Measurements from ENCODE around the gene LIX1L. TPM values are rescaled to one million over a fixed set of nuclear protein-coding genes. Genes with fewer than 3 reads are reported as not detected.

Gene LIX1L
- polyA plus RNA-seq, 1 donor (not counting 4 experiments of a cell fraction or from before 2014, with no cell fraction given), result 20.0 TPM

DNA sequence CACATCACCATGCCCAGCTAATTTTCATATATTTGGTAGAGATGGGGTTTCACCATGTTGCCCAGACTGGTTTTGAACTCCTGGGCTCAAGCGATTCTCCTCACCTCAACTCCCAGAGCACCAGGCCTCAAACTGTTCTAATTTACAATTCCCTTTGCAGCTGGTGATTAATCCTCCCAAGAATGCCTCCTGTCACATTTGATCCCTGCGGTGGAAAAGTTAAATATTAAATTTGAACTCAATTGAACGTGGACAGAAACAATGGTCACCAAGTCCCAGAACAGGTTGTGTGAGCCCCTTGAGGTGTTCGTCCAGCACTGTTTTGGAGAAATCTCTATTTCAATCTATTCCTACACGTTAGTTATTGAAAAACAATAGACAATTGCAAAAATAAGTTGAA, 70.2 kb downstream of the LIX1L start:
- Histone ChIP-seq H2AFZ (ENCODE audit: control insufficient read depth, low read length) (no peak overlapping the region), H3K27me3 (ENCODE audit: control insufficient read depth, extremely low read depth, insufficient read depth, low read length) (no peaks in the 10 kb centered on the region), H3K4me1 (ENCODE audit: control insufficient read depth, extremely low read depth, insufficient read depth, low read length) (peaks cover 28% of the 10 kb centered on the region), H3K79me2 (ENCODE audit: control insufficient read depth, insufficient read depth, low read length) (no peaks in the 10 kb centered on the region), H3K36me3 (ENCODE audit: control insufficient read depth in 2 of 2, extremely low read depth in 1 of 2, insufficient read depth in 2 of 2, low read length in 2 of 2) (no peaks in the 10 kb centered on the region), H4K20me1 (ENCODE audit: control insufficient read depth, extremely low read depth, insufficient read depth, low read length) (no peaks in the 10 kb centered on the region), H3K9me3 (ENCODE audit: control insufficient read depth, low read depth, low read length) (no peaks in the 10 kb centered on the region), H3K9me1 (ENCODE audit: control insufficient read depth, extremely low read depth, insufficient read depth, low read length) (no peaks in the 10 kb centered on the region), H3K4me3 (ENCODE audit: control insufficient read depth in 2 of 3, extremely low read depth in 1 of 3, insufficient read depth in 2 of 3, low read depth in 1 of 3, low read length in 3 of 3) (no peak overlapping the region), H3K9ac (ENCODE audit: control insufficient read depth, extremely low read depth, insufficient read depth, low read length) (no peak overlapping the region), H3K4me2 (ENCODE audit: control insufficient read depth, extremely low read depth, insufficient read depth, low read depth, low read length) (no peak overlapping the region), H3K27ac (ENCODE audit: control insufficient read depth, insufficient read depth, low read length) (no peak overlapping the region)
- TF ChIP-seq, protein P1, sequence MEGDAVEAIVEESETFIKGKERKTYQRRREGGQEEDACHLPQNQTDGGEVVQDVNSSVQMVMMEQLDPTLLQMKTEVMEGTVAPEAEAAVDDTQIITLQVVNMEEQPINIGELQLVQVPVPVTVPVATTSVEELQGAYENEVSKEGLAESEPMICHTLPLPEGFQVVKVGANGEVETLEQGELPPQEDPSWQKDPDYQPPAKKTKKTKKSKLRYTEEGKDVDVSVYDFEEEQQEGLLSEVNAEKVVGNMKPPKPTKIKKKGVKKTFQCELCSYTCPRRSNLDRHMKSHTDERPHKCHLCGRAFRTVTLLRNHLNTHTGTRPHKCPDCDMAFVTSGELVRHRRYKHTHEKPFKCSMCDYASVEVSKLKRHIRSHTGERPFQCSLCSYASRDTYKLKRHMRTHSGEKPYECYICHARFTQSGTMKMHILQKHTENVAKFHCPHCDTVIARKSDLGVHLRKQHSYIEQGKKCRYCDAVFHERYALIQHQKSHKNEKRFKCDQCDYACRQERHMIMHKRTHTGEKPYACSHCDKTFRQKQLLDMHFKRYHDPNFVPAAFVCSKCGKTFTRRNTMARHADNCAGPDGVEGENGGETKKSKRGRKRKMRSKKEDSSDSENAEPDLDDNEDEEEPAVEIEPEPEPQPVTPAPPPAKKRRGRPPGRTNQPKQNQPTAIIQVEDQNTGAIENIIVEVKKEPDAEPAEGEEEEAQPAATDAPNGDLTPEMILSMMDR (optimal IDR thresholded peaks at IDR 0.05 in 1 of 3, IDR thresholded peaks at IDR 0.05 in 1 of 3, conservative IDR thresholded peaks at IDR 0.05 in 1 of 3; ENCODE audit: extremely low read depth in 1 of 3, insufficient read depth in 2 of 3, low read length in 3 of 3), result no peak
- no peak for TF ChIP-seq EZH2 (IDR thresholded peaks at IDR 0.05; ENCODE audit: low read length)
- no peak for DNase-seq (ENCODE audit: low read depth, low spot score)
- no peak for FAIRE-seq
- dilution Hi-C loops (cut with MboI; ENCODE audit: extremely low pct_ligation_motif_present, low sequenced_read_pairs), result no loop called here

DNA sequence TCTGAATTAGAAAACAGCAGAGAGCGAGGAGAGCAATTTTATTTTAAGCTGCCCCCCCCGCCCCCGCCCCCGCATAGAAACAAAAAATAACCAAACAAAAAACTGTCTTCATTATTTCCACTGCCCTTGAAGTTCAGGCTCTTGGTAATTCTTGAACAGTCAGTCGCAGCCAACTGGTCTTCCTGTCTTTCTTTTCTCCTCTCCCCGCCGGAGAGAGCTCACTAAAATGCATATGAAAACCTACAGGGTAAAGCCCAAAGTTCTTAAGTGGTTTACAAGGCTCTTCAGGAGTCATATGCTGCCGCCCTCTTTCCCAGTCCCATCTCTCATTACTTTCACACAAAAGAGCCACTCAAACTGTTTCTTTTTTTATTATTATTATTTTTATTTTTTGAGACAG, 71.0 kb downstream of the LIX1L start:
- FAIRE-seq, result no peak

More for the DNA sequence above, 71.0 kb downstream of the LIX1L start:
- dilution Hi-C loops (cut with MboI; ENCODE audit: extremely low pct_ligation_motif_present, low sequenced_read_pairs), result no loop called here
- TF ChIP-seq, protein P1 (optimal IDR thresholded peaks at IDR 0.05 in 1 of 3, IDR thresholded peaks at IDR 0.05 in 1 of 3, conservative IDR thresholded peaks at IDR 0.05 in 1 of 3; ENCODE audit: extremely low read depth in 1 of 3, insufficient read depth in 2 of 3, low read length in 3 of 3), result no peak
- TF ChIP-seq EZH2 (IDR thresholded peaks at IDR 0.05; ENCODE audit: low read length), result no peak
- no peaks in the 10 kb centered on the region for H3K27me3 ChIP-seq (ENCODE audit: control insufficient read depth, extremely low read depth, insufficient read depth, low read length)
- H3K4me3 ChIP-seq (ENCODE audit: control insufficient read depth in 2 of 3, extremely low read depth in 1 of 3, insufficient read depth in 2 of 3, low read depth in 1 of 3, low read length in 3 of 3), result no peak overlapping the region
- no peak for DNase-seq (ENCODE audit: low read depth, low spot score)
- no peaks in the 10 kb centered on the region for H4K20me1 ChIP-seq (ENCODE audit: control insufficient read depth, extremely low read depth, insufficient read depth, low read length)
- no peak overlapping the region for H3K9ac ChIP-seq (ENCODE audit: control insufficient read depth, extremely low read depth, insufficient read depth, low read length)
- H3K9me3 ChIP-seq (ENCODE audit: control insufficient read depth, low read depth, low read length), result no peaks in the 10 kb centered on the region
- H3K27ac ChIP-seq (ENCODE audit: control insufficient read depth, insufficient read depth, low read length), result no peak overlapping the region
- H3K79me2 ChIP-seq (ENCODE audit: control insufficient read depth, insufficient read depth, low read length), result no peaks in the 10 kb centered on the region
- H2AFZ ChIP-seq (ENCODE audit: control insufficient read depth, low read length), result no peak overlapping the region
- peaks cover 20% of the 10 kb centered on the region for H3K4me1 ChIP-seq (ENCODE audit: control insufficient read depth, extremely low read depth, insufficient read depth, low read length)
- H3K36me3 ChIP-seq (ENCODE audit: control insufficient read depth in 2 of 2, extremely low read depth in 1 of 2, insufficient read depth in 2 of 2, low read length in 2 of 2), result no peaks in the 10 kb centered on the region
- H3K4me2 ChIP-seq (ENCODE audit: control insufficient read depth, extremely low read depth, insufficient read depth, low read depth, low read length), result no peak overlapping the region
- H3K9me1 ChIP-seq (ENCODE audit: control insufficient read depth, extremely low read depth, insufficient read depth, low read length), result no peaks in the 10 kb centered on the region
